ENCODE data around the gene ARMC3.
"Not testable (repeated sequence)": the region's sequence is repeated elsewhere in the genome, so short reads cannot be mapped to it uniquely, and the experiment has no call there.

The ARMC3 gene

GRCh38 chr10:22913474-22914092 lies 14.3 kb upstream of the ARMC3 start:
- Histone ChIP-seq H3K4me3 (ENCODE audit: low read depth, low read length) (no peak overlapping the region), H3K4me1 (peaks cover 8% of the 10 kb centered on the region), H3K9me3 (no peaks in the 10 kb centered on the region), H3K27me3 (no peaks in the 10 kb centered on the region), H3K36me3 (no peaks in the 10 kb centered on the region)
- no peak for TF ChIP-seq CTCF (IDR thresholded peaks at IDR 0.05; ENCODE audit: low read depth, low read length)
- no peak for DNase-seq

GRCh38 chr10:22915314-22915713 lies 12.5 kb upstream of the ARMC3 start:
- no peaks in the 10 kb centered on the region for H3K36me3 ChIP-seq
- no peak for TF ChIP-seq CTCF (IDR thresholded peaks at IDR 0.05; ENCODE audit: low read depth, low read length)
- peaks cover 8% of the 10 kb centered on the region for H3K4me1 ChIP-seq
- DNase-seq, result no peak
- no peaks in the 10 kb centered on the region for H3K27me3 ChIP-seq
- no peak overlapping the region for H3K4me3 ChIP-seq (ENCODE audit: low read depth, low read length)
- no peaks in the 10 kb centered on the region for H3K9me3 ChIP-seq

GRCh38 chr10:22925088-22925487 lies 2.8 kb upstream of the ARMC3 start:
- DNase-seq, result no peak
- Histone ChIP-seq H3K9me3 (no peaks in the 10 kb centered on the region), H3K4me3 (ENCODE audit: low read depth, low read length) (no peak overlapping the region), H3K4me1 (no peaks in the 10 kb centered on the region), H3K27me3 (no peaks in the 10 kb centered on the region), H3K36me3 (no peaks in the 10 kb centered on the region)
- no peak for TF ChIP-seq CTCF (IDR thresholded peaks at IDR 0.05; ENCODE audit: low read depth, low read length)

- TF ChIP-seq CTCF (IDR thresholded peaks at IDR 0.05; ENCODE audit: low read depth, low read length), result no peak
- H3K27me3 ChIP-seq, result no peaks in the 10 kb centered on the region
- no peak overlapping the region for H3K4me3 ChIP-seq (ENCODE audit: low read depth, low read length)
- H3K9me3 ChIP-seq, result no peaks in the 10 kb centered on the region
- no peaks in the 10 kb centered on the region for H3K4me1 ChIP-seq
- DNase-seq, result no peak
- no peaks in the 10 kb centered on the region for H3K36me3 ChIP-seq
These were observed 687 bp upstream of the ARMC3 start for GRCh38 chr10:22927166-22927565.

- not testable (repeated sequence) for DNase-seq
These were observed 1.2 kb downstream of the ARMC3 start for GRCh38 chr10:22929053-22929452.

GRCh38 chr10:22931948-22932347 lies 4.1 kb downstream of the ARMC3 start:
- TF ChIP-seq CTCF (IDR thresholded peaks at IDR 0.05; ENCODE audit: low read depth, low read length), result no peak
- DNase-seq, result no peak
- no peaks in the 10 kb centered on the region for H3K4me1 ChIP-seq
- no peaks in the 10 kb centered on the region for H3K9me3 ChIP-seq
- H3K4me3 ChIP-seq (ENCODE audit: low read depth, low read length), result no peak overlapping the region
- H3K27me3 ChIP-seq, result no peaks in the 10 kb centered on the region
- H3K36me3 ChIP-seq, result no peaks in the 10 kb centered on the region

More at GRCh38 chr10:22929053-22929452, 1.2 kb downstream of the ARMC3 start:
- not testable (repeated sequence) for H3K27me3 ChIP-seq; H3K4me1 ChIP-seq; H3K36me3 ChIP-seq; H3K4me3 ChIP-seq (ENCODE audit: low read depth, low read length); H3K9me3 ChIP-seq

Measured in BE2C (cell line).